Keratinocyte (primary cell): ENCODE data around the gene MPZL1. TPM values are rescaled to one million over a fixed set of nuclear protein-coding genes. Genes with fewer than 3 reads are reported as not detected.

ENCODE experiments used
- DNase-seq: peaks from one replicate; pipeline ENCODE4 v3.0.0-alpha.2; 2011; ENCODE audit warnings: low read depth, missing footprints, low spot score
- FAIRE-seq: peaks from 2 replicates; lab custom pipeline; 2011; peaks lifted over from hg19 to GRCh38; lab: Jason Lieb, UNC
- H2AFZ ChIP-seq: 2 replicates; pipeline ENCODE4 v1.6.0; 2012; ENCODE audit warnings: low read length, control low read depth, inconsistent platforms; ENCODE audit not compliant: control insufficient read depth
- H3K27ac ChIP-seq: 2 replicates; pipeline ENCODE4 v1.5.1; 2011; ENCODE audit warnings: low read length; ENCODE audit not compliant: control insufficient read depth, insufficient read depth
- H3K27me3 ChIP-seq: 3 replicates; pipeline ENCODE4 v1.6.0; 2011; ENCODE audit warnings: low read length; ENCODE audit not compliant: control insufficient read depth, insufficient read depth; ENCODE audit errors: extremely low read depth
- H3K36me3 ChIP-seq, 2 experiments: 2 replicates in 1 of 2; 3 replicates in 1 of 2; pipeline ENCODE4 v1.5.1; 2011; ENCODE audit warnings: low read length in 2 of 2, mild to moderate bottlenecking in 1 of 2; ENCODE audit not compliant: control insufficient read depth in 2 of 2, insufficient read depth in 2 of 2; ENCODE audit errors: extremely low read depth in 1 of 2
- H3K4me1 ChIP-seq: 3 replicates; pipeline ENCODE4 v1.5.1; 2011; ENCODE audit warnings: low read length; ENCODE audit not compliant: control insufficient read depth, insufficient read depth; ENCODE audit errors: extremely low read depth
- H3K4me2 ChIP-seq: 3 replicates; pipeline ENCODE4 v1.6.0; 2011; ENCODE audit warnings: low read depth, low read length; ENCODE audit not compliant: control insufficient read depth, insufficient read depth; ENCODE audit errors: extremely low read depth
- H3K4me3 ChIP-seq, 3 experiments: fragments of 200-600 bp in 1 of 3; sonication (generic) in 1 of 3; 2 replicates in 2 of 3; 3 replicates in 1 of 3; pipeline ENCODE4 v1.5.1; 2011 to 2016; ENCODE audit warnings: low read length in 3 of 3, mild to moderate bottlenecking in 3 of 3, control low read depth in 2 of 3, inconsistent platforms in 1 of 3, low read depth in 1 of 3, mixed read lengths in 1 of 3, mixed run types in 1 of 3, moderate library complexity in 1 of 3; ENCODE audit not compliant: control insufficient read depth in 2 of 3, insufficient read depth in 2 of 3; ENCODE audit errors: extremely low read depth in 1 of 3
- H3K79me2 ChIP-seq: 2 replicates; pipeline ENCODE4 v1.6.0; 2012; ENCODE audit warnings: low read length; ENCODE audit not compliant: control insufficient read depth, insufficient read depth
- H3K9ac ChIP-seq: 3 replicates; pipeline ENCODE4 v1.6.0; 2011; ENCODE audit warnings: low read length; ENCODE audit not compliant: control insufficient read depth, insufficient read depth; ENCODE audit errors: extremely low read depth
- H3K9me1 ChIP-seq: 3 replicates; pipeline ENCODE4 v1.6.0; 2011; ENCODE audit warnings: low read length; ENCODE audit not compliant: control insufficient read depth, insufficient read depth; ENCODE audit errors: extremely low read depth
- H3K9me3 ChIP-seq: 2 replicates; pipeline ENCODE4 v1.5.1; 2012; ENCODE audit warnings: low read depth, low read length; ENCODE audit not compliant: control insufficient read depth
- H4K20me1 ChIP-seq: 3 replicates; pipeline ENCODE4 v1.6.0; 2011; ENCODE audit warnings: low read length; ENCODE audit not compliant: control insufficient read depth, insufficient read depth; ENCODE audit errors: extremely low read depth
- EZH2 ChIP-seq: IDR thresholded peaks from one replicate; pipeline ENCODE4 v1.6.1; 2012; ENCODE audit warnings: inconsistent platforms, mild to moderate bottlenecking, low read length, moderate library complexity
- dilution Hi-C: fragments of 300-500 bp; cut with MboI; formaldehyde crosslinking; loops from one replicate; pipeline ENCODE4 v1.7.0; 2020; ENCODE audit warnings: low sequenced_read_pairs; ENCODE audit not compliant: extremely low pct_ligation_motif_present
- polyA plus RNA-seq, 5 experiments: library from polyadenylated mRNA; depleted of rRNA in 3 of 5; stranded (reverse) in 3 of 5; stranded (forward) in 1 of 5; unstranded in 1 of 5; fragments of >200 nt; gene quantifications; 1 replicate in 1 of 5; 2 replicates in 3 of 5; 3 replicates in 1 of 5; pipeline versions ENCODE4 v1.2.1 to v1.2.3, GENCODE V29; 2011 to 2012; ENCODE audit warnings: missing spikeins in 2 of 5, low read depth in 1 of 5, low replicate concordance in 1 of 5
- TF ChIP-seq, protein P1 (sequence below), 3 experiments: IDR thresholded peaks in 1 of 3; conservative IDR thresholded peaks in 1 of 3; optimal IDR thresholded peaks in 1 of 3; 2 replicates in 2 of 3; 3 replicates in 1 of 3; pipeline versions ENCODE3 to v1.5.1; 2011; ENCODE audit warnings: low read length in 3 of 3, mild to moderate bottlenecking in 3 of 3, moderate library complexity in 2 of 3, control low read depth in 1 of 3, inconsistent platforms in 1 of 3; ENCODE audit not compliant: insufficient read depth in 2 of 3; ENCODE audit errors: extremely low read depth in 1 of 3

Gene MPZL1
- polyA plus RNA-seq, 1 donor (not counting 4 experiments of a cell fraction or from before 2014, with no cell fraction given) = 195 TPM

DNA sequence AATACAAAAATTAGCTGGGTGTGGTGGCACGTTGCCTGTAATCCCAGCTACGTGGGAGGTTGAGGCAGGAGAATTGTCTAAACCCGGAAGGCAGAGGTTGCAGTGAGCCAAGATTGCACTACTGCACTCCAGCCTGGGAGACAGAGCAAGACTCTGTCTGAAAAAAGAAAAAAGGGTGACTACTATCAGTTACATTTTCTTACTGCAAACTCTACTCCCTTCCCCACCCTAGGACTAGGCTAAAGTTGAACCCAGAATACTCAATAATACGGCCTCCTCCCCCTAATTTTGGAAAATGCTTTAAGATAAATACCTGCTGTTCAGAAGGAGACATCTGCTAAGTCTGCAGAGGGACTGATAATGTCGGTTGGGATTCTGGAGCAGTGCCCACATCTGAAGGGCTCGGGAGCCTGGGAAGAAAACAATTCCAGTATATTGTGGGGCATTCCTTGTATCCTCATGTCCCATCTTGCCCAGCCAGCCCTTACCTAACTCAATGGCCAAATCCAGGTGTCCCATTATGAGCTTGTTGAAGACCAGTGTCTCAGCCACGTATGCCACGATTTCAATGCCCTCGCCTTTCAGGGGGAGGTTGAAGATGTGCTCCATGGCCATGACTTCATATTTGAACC, 102.5 kb downstream of the MPZL1 start:
- Histone ChIP-seq H3K4me2 (no peak overlapping the region), H3K4me1 (peaks cover 16% of the 10 kb centered on the region), H3K4me3 (no peak overlapping the region), H3K9me1 (no peaks in the 10 kb centered on the region), H3K27ac (no peak overlapping the region), H3K9me3 (no peaks in the 10 kb centered on the region), H3K27me3 (no peaks in the 10 kb centered on the region), H3K79me2 (no peaks in the 10 kb centered on the region), H3K36me3 (no peaks in the 10 kb centered on the region), H3K9ac (no peak overlapping the region), H4K20me1 (no peaks in the 10 kb centered on the region), H2AFZ (no peak overlapping the region)
- FAIRE-seq = no peak
- TF ChIP-seq EZH2 = no peak
- TF ChIP-seq, protein P1, sequence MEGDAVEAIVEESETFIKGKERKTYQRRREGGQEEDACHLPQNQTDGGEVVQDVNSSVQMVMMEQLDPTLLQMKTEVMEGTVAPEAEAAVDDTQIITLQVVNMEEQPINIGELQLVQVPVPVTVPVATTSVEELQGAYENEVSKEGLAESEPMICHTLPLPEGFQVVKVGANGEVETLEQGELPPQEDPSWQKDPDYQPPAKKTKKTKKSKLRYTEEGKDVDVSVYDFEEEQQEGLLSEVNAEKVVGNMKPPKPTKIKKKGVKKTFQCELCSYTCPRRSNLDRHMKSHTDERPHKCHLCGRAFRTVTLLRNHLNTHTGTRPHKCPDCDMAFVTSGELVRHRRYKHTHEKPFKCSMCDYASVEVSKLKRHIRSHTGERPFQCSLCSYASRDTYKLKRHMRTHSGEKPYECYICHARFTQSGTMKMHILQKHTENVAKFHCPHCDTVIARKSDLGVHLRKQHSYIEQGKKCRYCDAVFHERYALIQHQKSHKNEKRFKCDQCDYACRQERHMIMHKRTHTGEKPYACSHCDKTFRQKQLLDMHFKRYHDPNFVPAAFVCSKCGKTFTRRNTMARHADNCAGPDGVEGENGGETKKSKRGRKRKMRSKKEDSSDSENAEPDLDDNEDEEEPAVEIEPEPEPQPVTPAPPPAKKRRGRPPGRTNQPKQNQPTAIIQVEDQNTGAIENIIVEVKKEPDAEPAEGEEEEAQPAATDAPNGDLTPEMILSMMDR (optimal IDR thresholded peaks at IDR 0.05 in 1 of 3, IDR thresholded peaks at IDR 0.05 in 1 of 3, conservative IDR thresholded peaks at IDR 0.05 in 1 of 3; ENCODE audit: extremely low read depth in 1 of 3, insufficient read depth in 2 of 3, low read length in 3 of 3) = no peak
- dilution Hi-C loops = no loop called here
- DNase-seq = no peak

DNA sequence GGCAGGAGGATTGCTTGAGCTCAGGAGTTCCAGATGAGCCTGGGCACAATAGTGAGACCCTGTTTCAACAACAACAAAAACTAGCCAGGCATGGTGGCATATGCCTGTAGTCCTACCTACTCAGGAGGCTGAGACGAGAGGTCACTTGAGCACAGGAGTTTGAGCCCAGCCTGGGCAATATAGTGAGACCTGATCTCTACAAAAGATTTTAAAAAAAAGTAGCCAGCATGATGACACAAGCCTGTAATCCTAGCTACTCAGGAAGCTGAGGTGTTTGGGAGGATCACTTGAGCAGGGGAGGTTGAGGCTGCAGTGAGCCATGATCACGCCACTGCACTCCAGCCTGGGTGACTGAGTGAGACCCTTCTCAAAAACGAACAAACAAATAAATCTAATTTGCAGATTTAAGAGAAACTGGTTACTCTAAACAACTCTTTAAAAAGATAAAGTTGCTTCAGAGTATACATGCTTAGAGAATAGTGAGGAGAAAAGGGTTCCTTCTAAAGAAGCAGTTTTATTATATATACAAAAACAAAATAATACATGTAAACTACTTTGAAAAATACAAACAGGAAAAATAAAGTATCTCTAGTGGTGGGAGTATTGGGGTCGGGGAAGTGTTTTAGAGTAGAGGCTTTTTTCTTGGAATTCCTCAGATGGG, 103.8 kb downstream of the MPZL1 start:
- H3K27me3 ChIP-seq = no peaks in the 10 kb centered on the region
- no peak overlapping the region for H2AFZ ChIP-seq
- no peak overlapping the region for H3K27ac ChIP-seq
- no peaks in the 10 kb centered on the region for H3K36me3 ChIP-seq
- no peak overlapping the region for H3K9ac ChIP-seq
- no peaks in the 10 kb centered on the region for H3K9me1 ChIP-seq
- H3K9me3 ChIP-seq = no peaks in the 10 kb centered on the region
- TF ChIP-seq, protein P1 (optimal IDR thresholded peaks at IDR 0.05 in 1 of 3, IDR thresholded peaks at IDR 0.05 in 1 of 3, conservative IDR thresholded peaks at IDR 0.05 in 1 of 3; ENCODE audit: extremely low read depth in 1 of 3, insufficient read depth in 2 of 3, low read length in 3 of 3) = no peak
- TF ChIP-seq EZH2 = no peak
- DNase-seq (no peak), FAIRE-seq (no peak)
- no peak overlapping the region for H3K4me2 ChIP-seq
- H3K4me3 ChIP-seq = no peak overlapping the region
- peaks cover 9% of the 10 kb centered on the region for H3K4me1 ChIP-seq
- H4K20me1 ChIP-seq = no peaks in the 10 kb centered on the region
- H3K79me2 ChIP-seq = no peaks in the 10 kb centered on the region
- dilution Hi-C loops = no loop called here
